Measurements from ENCODE around the gene ZNF780A.

The ZNF780A gene

GRCh38 chr19:40093416-40093815, 2.7 kb upstream of the ZNF780A start:
- no peak overlapping the region for H3K27ac ChIP-seq (ENCODE audit: low read depth, low read length)
- H3K9ac ChIP-seq (ENCODE audit: low read length), result no peak overlapping the region
- no peak overlapping the region for H3K4ac ChIP-seq (ENCODE audit: low read depth, low read length)
- no peak overlapping the region for H4K12ac ChIP-seq (ENCODE audit: low read depth, low read length)
- H3K14ac ChIP-seq (ENCODE audit: low read length), result no peak overlapping the region
- H2AFZ ChIP-seq (ENCODE audit: insufficient read depth, low read length, poor library complexity), result no peak overlapping the region
- WGBS (ENCODE audit: extremely low coverage, insufficient coverage, insufficient read length), result no CpG with 5 or more reads among the region's 1 CpG
- no peak overlapping the region for H3K4me2 ChIP-seq (ENCODE audit: low read length)
- no peak overlapping the region for H4K8ac ChIP-seq (ENCODE audit: low read depth, low read length)
- H2BK120ac ChIP-seq (ENCODE audit: insufficient read depth, low read length, poor library complexity), result no peak overlapping the region
- H3K4me3 ChIP-seq (ENCODE audit: low read depth, low read length), result no peak overlapping the region
- H2AK5ac ChIP-seq (ENCODE audit: low read length), result no peak overlapping the region
- no peaks in the 10 kb centered on the region for H3K27me3 ChIP-seq (ENCODE audit: insufficient read depth, low read length)
- no peaks in the 10 kb centered on the region for H3K36me3 ChIP-seq (ENCODE audit: control insufficient read depth in 1 of 2, insufficient read depth in 2 of 2, low read length in 2 of 2)
- H3K18ac ChIP-seq (ENCODE audit: low read length), result no peak overlapping the region
- peaks cover 7% of the 10 kb centered on the region for H3K79me1 ChIP-seq (ENCODE audit: low read length)
- DNase-seq, result no peak
- H3K9me3 ChIP-seq (ENCODE audit: insufficient read depth, low read depth, low read length), result no peaks in the 10 kb centered on the region
- peaks cover 0 to 3% of the 10 kb centered on the region in 2 experiments for H3K4me1 ChIP-seq (ENCODE audit: control insufficient read depth in 1 of 2, insufficient read depth in 2 of 2, low read length in 2 of 2)
- no peak overlapping the region for H2BK12ac ChIP-seq (ENCODE audit: low read length)
- peaks cover 5% of the 10 kb centered on the region for H3K79me2 ChIP-seq (ENCODE audit: control insufficient read depth, insufficient read depth, low read length, poor library complexity)
- H4K91ac ChIP-seq (ENCODE audit: low read depth, low read length), result no peak overlapping the region
- no peak overlapping the region for H2BK5ac ChIP-seq (ENCODE audit: low read depth, low read length, poor library complexity)
- H3K23ac ChIP-seq (ENCODE audit: low read length), result no peak overlapping the region

GRCh38 chr19:40091205-40092129, 724 bp upstream of the ZNF780A start:
- H2BK5ac ChIP-seq (ENCODE audit: low read depth, low read length, poor library complexity), result no peak overlapping the region
- H2AFZ ChIP-seq (ENCODE audit: insufficient read depth, low read length, poor library complexity), result no peak overlapping the region
- no peak overlapping the region for H4K91ac ChIP-seq (ENCODE audit: low read depth, low read length)
- no peak overlapping the region for H3K18ac ChIP-seq (ENCODE audit: low read length)
- no peak for DNase-seq
- H2BK120ac ChIP-seq (ENCODE audit: insufficient read depth, low read length, poor library complexity), result no peak overlapping the region
- H3K27me3 ChIP-seq (ENCODE audit: insufficient read depth, low read length), result no peaks in the 10 kb centered on the region
- H3K4ac ChIP-seq (ENCODE audit: low read depth, low read length), result no peak overlapping the region
- H4K12ac ChIP-seq (ENCODE audit: low read depth, low read length), result no peak overlapping the region
- H3K4me3 ChIP-seq (ENCODE audit: low read depth, low read length), result no peak overlapping the region
- peaks cover 0 to 3% of the 10 kb centered on the region in 2 experiments for H3K4me1 ChIP-seq (ENCODE audit: control insufficient read depth in 1 of 2, insufficient read depth in 2 of 2, low read length in 2 of 2)
- H3K14ac ChIP-seq (ENCODE audit: low read length), result no peak overlapping the region
- no peaks in the 10 kb centered on the region for H3K9me3 ChIP-seq (ENCODE audit: insufficient read depth, low read depth, low read length)
- peaks cover 5% of the 10 kb centered on the region for H3K79me2 ChIP-seq (ENCODE audit: control insufficient read depth, insufficient read depth, low read length, poor library complexity)
- H3K4me2 ChIP-seq (ENCODE audit: low read length), result peak overlapping the region; percentile 92
- H3K36me3 ChIP-seq (ENCODE audit: control insufficient read depth in 1 of 2, insufficient read depth in 2 of 2, low read length in 2 of 2), result no peaks in the 10 kb centered on the region
- no peak overlapping the region for H2AK5ac ChIP-seq (ENCODE audit: low read length)
- peak overlapping the region; percentile 36 for H3K27ac ChIP-seq (ENCODE audit: low read depth, low read length)
- no peak overlapping the region for H2BK12ac ChIP-seq (ENCODE audit: low read length)
- H3K9ac ChIP-seq (ENCODE audit: low read length), result no peak overlapping the region
- H3K23ac ChIP-seq (ENCODE audit: low read length), result no peak overlapping the region
- H4K8ac ChIP-seq (ENCODE audit: low read depth, low read length), result no peak overlapping the region
- WGBS (ENCODE audit: extremely low coverage, insufficient coverage, insufficient read length), result no CpG with 5 or more reads among the region's 10 CpGs
- H3K79me1 ChIP-seq (ENCODE audit: low read length), result peaks cover 7% of the 10 kb centered on the region

- Histone ChIP-seq H2BK5ac (ENCODE audit: low read depth, low read length, poor library complexity) (no peak overlapping the region), H2BK120ac (ENCODE audit: insufficient read depth, low read length, poor library complexity) (no peak overlapping the region), H3K18ac (ENCODE audit: low read length) (no peak overlapping the region), H3K79me1 (ENCODE audit: low read length) (peaks cover 7% of the 10 kb centered on the region), H2AK5ac (ENCODE audit: low read length) (no peak overlapping the region), H2BK12ac (ENCODE audit: low read length) (no peak overlapping the region), H4K12ac (ENCODE audit: low read depth, low read length) (no peak overlapping the region), H3K4ac (ENCODE audit: low read depth, low read length) (no peak overlapping the region), H3K27ac (ENCODE audit: low read depth, low read length) (no peak overlapping the region), H3K4me2 (ENCODE audit: low read length) (peak overlapping the region; percentile 92), H3K36me3 (ENCODE audit: control insufficient read depth in 1 of 2, insufficient read depth in 2 of 2, low read length in 2 of 2) (no peaks in the 10 kb centered on the region), H3K4me1 (ENCODE audit: control insufficient read depth in 1 of 2, insufficient read depth in 2 of 2, low read length in 2 of 2) (peaks cover 3% of the 10 kb centered on the region in 2 experiments), H3K14ac (ENCODE audit: low read length) (no peak overlapping the region), H3K4me3 (ENCODE audit: low read depth, low read length) (no peak overlapping the region), H3K9ac (ENCODE audit: low read length) (no peak overlapping the region), H4K8ac (ENCODE audit: low read depth, low read length) (no peak overlapping the region), H2AFZ (ENCODE audit: insufficient read depth, low read length, poor library complexity) (no peak overlapping the region), H4K91ac (ENCODE audit: low read depth, low read length) (no peak overlapping the region), H3K27me3 (ENCODE audit: insufficient read depth, low read length) (no peaks in the 10 kb centered on the region), H3K79me2 (ENCODE audit: control insufficient read depth, insufficient read depth, low read length, poor library complexity) (peaks cover 5% of the 10 kb centered on the region), H3K23ac (ENCODE audit: low read length) (no peak overlapping the region), H3K9me3 (ENCODE audit: insufficient read depth, low read depth, low read length) (no peaks in the 10 kb centered on the region)
- no peak for DNase-seq
- WGBS (ENCODE audit: extremely low coverage, insufficient coverage, insufficient read length), result no CpG with 5 or more reads among the region's 4 CpGs
These were observed 1.3 kb downstream of the ZNF780A start for GRCh38 chr19:40089462-40089861.

- WGBS (ENCODE audit: extremely low coverage, insufficient coverage, insufficient read length), result no CpG with 5 or more reads among the region's 5 CpGs
These were observed 2.3 kb downstream of the ZNF780A start for GRCh38 chr19:40088299-40089047.

More at GRCh38 chr19:40088299-40089047, 2.3 kb downstream of the ZNF780A start:
- Histone ChIP-seq H2BK5ac (ENCODE audit: low read depth, low read length, poor library complexity) (no peak overlapping the region), H2BK12ac (ENCODE audit: low read length) (no peak overlapping the region), H2AK5ac (ENCODE audit: low read length) (no peak overlapping the region), H2BK120ac (ENCODE audit: insufficient read depth, low read length, poor library complexity) (no peak overlapping the region), H3K79me1 (ENCODE audit: low read length) (peaks cover 9% of the 10 kb centered on the region), H4K12ac (ENCODE audit: low read depth, low read length) (no peak overlapping the region), H3K4me1 (ENCODE audit: control insufficient read depth in 1 of 2, insufficient read depth in 2 of 2, low read length in 2 of 2) (peaks cover 3% of the 10 kb centered on the region in 2 experiments), H3K9ac (ENCODE audit: low read length) (no peak overlapping the region), H4K91ac (ENCODE audit: low read depth, low read length) (no peak overlapping the region), H2AFZ (ENCODE audit: insufficient read depth, low read length, poor library complexity) (no peak overlapping the region), H3K27ac (ENCODE audit: low read depth, low read length) (no peak overlapping the region), H3K4me2 (ENCODE audit: low read length) (no peak overlapping the region), H3K4me3 (ENCODE audit: low read depth, low read length) (no peak overlapping the region), H4K8ac (ENCODE audit: low read depth, low read length) (no peak overlapping the region), H3K23ac (ENCODE audit: low read length) (no peak overlapping the region), H3K9me3 (ENCODE audit: insufficient read depth, low read depth, low read length) (no peaks in the 10 kb centered on the region), H3K36me3 (ENCODE audit: control insufficient read depth in 1 of 2, insufficient read depth in 2 of 2, low read length in 2 of 2) (peaks cover 0 to 2% of the 10 kb centered on the region in 2 experiments), H3K18ac (ENCODE audit: low read length) (no peak overlapping the region), H3K27me3 (ENCODE audit: insufficient read depth, low read length) (no peaks in the 10 kb centered on the region), H3K14ac (ENCODE audit: low read length) (no peak overlapping the region), H3K4ac (ENCODE audit: low read depth, low read length) (no peak overlapping the region), H3K79me2 (ENCODE audit: control insufficient read depth, insufficient read depth, low read length, poor library complexity) (peaks cover 5% of the 10 kb centered on the region)
- DNase-seq, result no peak
